ENCODE data around the gene CRIP2. TPM values are rescaled to one million over a fixed set of nuclear protein-coding genes. Genes with fewer than 3 reads are reported as not detected.

The CRIP2 gene
- polyA plus RNA-seq, 1 donor from 2014 or later, result 214 TPM

DNA sequence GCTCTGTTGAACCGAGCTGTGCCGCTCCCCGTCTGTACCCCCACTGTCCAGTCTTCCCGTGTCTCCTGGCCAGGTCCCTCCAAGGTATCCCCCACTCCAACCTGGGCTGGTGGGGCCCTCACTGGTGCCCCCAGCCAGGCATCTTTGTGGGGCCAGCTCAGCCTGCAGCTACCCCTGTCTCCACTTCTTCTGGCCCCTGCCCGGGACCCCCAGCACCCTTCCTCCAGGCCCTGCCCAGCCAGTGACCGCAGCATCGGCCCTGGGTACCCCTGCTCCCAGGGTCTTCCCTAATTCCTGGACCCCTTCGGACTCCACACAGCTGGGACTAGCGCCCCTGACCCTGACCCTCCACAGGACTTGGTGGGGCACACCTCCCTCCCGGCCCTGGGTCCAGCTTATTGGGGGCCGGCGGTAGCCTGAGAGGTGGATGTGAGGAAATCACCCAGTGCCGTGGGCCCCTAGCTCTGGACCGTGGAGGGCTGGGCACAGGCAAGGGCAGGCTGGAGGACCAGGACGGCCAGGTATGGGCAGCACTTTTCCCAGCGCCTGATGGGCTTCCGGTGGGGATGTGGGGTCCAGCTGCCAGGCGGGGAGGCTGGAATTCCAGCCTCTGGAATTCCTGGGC, 8.0 kb downstream of the CRIP2 start:
- Histone ChIP-seq H3K4me2 (ENCODE audit: low read length) (no peak overlapping the region), H2AFZ (ENCODE audit: low read depth, low read length) (no peak overlapping the region), H3F3A (ENCODE audit: insufficient read depth, low read length, poor library complexity, severe bottlenecking) (no peaks in the 10 kb centered on the region), H3K4me3 (ENCODE audit: low read length) (no peak overlapping the region), H3K79me2 (replicated peaks; ENCODE audit: insufficient read depth, low read length) (no peaks in the 10 kb centered on the region), H3K27me3 (ENCODE audit: insufficient read depth, low read depth, low read length) (peaks cover 25% of the 10 kb centered on the region), H3K27ac (ENCODE audit: low read length) (no peak overlapping the region), H3K36me3 (ENCODE audit: insufficient read depth, low read length) (no peaks in the 10 kb centered on the region), H4K20me1 (ENCODE audit: insufficient read depth) (no peaks in the 10 kb centered on the region), H3K9ac (ENCODE audit: low read length) (peak overlapping the region; percentile 13), H3K9me3 (ENCODE audit: low read length) (no peaks in the 10 kb centered on the region), H3K9me2 (ENCODE audit: insufficient read depth, low read length) (no peaks in the 10 kb centered on the region)
- TF ChIP-seq POLR2AphosphoS5 (IDR thresholded peaks at IDR 0.05), result no peak
- TF ChIP-seq RAD21 (conservative IDR thresholded peaks at IDR 0.05), result no peak
- TF ChIP-seq, protein P1, sequence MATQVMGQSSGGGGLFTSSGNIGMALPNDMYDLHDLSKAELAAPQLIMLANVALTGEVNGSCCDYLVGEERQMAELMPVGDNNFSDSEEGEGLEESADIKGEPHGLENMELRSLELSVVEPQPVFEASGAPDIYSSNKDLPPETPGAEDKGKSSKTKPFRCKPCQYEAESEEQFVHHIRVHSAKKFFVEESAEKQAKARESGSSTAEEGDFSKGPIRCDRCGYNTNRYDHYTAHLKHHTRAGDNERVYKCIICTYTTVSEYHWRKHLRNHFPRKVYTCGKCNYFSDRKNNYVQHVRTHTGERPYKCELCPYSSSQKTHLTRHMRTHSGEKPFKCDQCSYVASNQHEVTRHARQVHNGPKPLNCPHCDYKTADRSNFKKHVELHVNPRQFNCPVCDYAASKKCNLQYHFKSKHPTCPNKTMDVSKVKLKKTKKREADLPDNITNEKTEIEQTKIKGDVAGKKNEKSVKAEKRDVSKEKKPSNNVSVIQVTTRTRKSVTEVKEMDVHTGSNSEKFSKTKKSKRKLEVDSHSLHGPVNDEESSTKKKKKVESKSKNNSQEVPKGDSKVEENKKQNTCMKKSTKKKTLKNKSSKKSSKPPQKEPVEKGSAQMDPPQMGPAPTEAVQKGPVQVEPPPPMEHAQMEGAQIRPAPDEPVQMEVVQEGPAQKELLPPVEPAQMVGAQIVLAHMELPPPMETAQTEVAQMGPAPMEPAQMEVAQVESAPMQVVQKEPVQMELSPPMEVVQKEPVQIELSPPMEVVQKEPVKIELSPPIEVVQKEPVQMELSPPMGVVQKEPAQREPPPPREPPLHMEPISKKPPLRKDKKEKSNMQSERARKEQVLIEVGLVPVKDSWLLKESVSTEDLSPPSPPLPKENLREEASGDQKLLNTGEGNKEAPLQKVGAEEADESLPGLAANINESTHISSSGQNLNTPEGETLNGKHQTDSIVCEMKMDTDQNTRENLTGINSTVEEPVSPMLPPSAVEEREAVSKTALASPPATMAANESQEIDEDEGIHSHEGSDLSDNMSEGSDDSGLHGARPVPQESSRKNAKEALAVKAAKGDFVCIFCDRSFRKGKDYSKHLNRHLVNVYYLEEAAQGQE (IDR thresholded peaks at IDR 0.05; ENCODE audit: borderline replicate concordance), result no peak
- no peak for TF ChIP-seq SMC3 (conservative IDR thresholded peaks at IDR 0.05; ENCODE audit: poor library complexity)
- TF ChIP-seq, protein P2, sequence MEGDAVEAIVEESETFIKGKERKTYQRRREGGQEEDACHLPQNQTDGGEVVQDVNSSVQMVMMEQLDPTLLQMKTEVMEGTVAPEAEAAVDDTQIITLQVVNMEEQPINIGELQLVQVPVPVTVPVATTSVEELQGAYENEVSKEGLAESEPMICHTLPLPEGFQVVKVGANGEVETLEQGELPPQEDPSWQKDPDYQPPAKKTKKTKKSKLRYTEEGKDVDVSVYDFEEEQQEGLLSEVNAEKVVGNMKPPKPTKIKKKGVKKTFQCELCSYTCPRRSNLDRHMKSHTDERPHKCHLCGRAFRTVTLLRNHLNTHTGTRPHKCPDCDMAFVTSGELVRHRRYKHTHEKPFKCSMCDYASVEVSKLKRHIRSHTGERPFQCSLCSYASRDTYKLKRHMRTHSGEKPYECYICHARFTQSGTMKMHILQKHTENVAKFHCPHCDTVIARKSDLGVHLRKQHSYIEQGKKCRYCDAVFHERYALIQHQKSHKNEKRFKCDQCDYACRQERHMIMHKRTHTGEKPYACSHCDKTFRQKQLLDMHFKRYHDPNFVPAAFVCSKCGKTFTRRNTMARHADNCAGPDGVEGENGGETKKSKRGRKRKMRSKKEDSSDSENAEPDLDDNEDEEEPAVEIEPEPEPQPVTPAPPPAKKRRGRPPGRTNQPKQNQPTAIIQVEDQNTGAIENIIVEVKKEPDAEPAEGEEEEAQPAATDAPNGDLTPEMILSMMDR (IDR thresholded peaks at IDR 0.05; ENCODE audit: poor library complexity, severe bottlenecking), result no peak
- TF ChIP-seq EZH2 (IDR thresholded peaks at IDR 0.05; ENCODE audit: borderline replicate concordance, insufficient read depth, low read length, poor library complexity, severe bottlenecking), result no peak
- no peak for TF ChIP-seq TAF1 (IDR thresholded peaks at IDR 0.05; ENCODE audit: low read depth)

DNA sequence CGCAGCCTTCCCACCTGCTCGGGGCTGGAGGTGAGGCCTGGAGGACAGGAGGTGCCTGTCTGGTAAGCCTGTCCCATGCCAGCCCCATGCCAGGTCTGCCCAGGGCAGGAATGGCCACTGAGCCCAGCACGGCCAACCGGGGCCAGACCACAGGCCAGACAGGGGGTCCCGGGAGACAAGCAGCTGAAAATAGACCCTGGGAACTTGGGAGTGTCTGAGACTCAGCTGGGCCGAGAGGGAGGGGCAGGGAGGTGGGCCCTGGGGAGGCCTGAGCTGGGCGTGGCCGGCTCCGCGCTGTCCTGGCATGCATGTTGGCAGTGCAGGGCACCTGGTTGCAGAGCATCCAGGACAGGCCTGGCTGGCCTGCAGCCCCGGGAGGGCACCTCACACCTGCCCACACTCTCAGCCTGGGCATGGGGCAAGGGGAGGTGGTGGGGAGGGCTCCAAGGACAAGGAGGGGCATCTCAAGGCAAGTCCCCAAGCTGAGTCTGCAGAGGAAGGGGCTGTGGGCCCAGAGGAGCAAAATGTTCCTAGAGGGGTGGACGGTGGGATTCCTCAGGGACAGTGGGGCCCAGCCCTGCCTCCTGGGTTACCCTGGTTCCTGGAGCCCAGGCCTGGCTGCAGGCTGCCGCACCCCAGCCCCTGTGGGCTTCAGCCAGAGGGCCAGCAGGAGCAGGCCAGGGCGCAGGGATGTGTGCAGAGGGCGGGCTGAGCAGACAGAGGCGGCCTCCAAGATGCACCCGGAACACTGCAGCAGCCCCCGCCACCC, 8.9 kb downstream of the CRIP2 start:
- H3K9ac ChIP-seq (ENCODE audit: low read length), result no peak overlapping the region

More for the DNA sequence above, 8.9 kb downstream of the CRIP2 start:
- H3K4me3 ChIP-seq (ENCODE audit: low read length), result no peak overlapping the region
- no peak overlapping the region for H3K27ac ChIP-seq (ENCODE audit: low read length)
- no peaks in the 10 kb centered on the region for H3K9me3 ChIP-seq (ENCODE audit: low read length)
- no peak for TF ChIP-seq EZH2 (IDR thresholded peaks at IDR 0.05; ENCODE audit: borderline replicate concordance, insufficient read depth, low read length, poor library complexity, severe bottlenecking)
- no peak for TF ChIP-seq MXI1 (conservative IDR thresholded peaks at IDR 0.05; ENCODE audit: poor library complexity, severe bottlenecking)
- TF ChIP-seq, protein P1 (IDR thresholded peaks at IDR 0.05; ENCODE audit: borderline replicate concordance), result no peak
- TF ChIP-seq RAD21 (conservative IDR thresholded peaks at IDR 0.05), result no peak
- no peak for TF ChIP-seq SMC3 (conservative IDR thresholded peaks at IDR 0.05; ENCODE audit: poor library complexity)
- no peak for TF ChIP-seq POLR2AphosphoS5 (IDR thresholded peaks at IDR 0.05)
- TF ChIP-seq, protein P2 (IDR thresholded peaks at IDR 0.05; ENCODE audit: poor library complexity, severe bottlenecking), result no peak
- TF ChIP-seq EP300 (conservative IDR thresholded peaks at IDR 0.05; ENCODE audit: poor library complexity, severe bottlenecking), result no peak
- TF ChIP-seq TAF1 (IDR thresholded peaks at IDR 0.05; ENCODE audit: low read depth), result no peak
- no peaks in the 10 kb centered on the region for H4K20me1 ChIP-seq (ENCODE audit: insufficient read depth)
- H3K27me3 ChIP-seq (ENCODE audit: insufficient read depth, low read depth, low read length), result peaks cover 29% of the 10 kb centered on the region
- no peaks in the 10 kb centered on the region for H3K36me3 ChIP-seq (ENCODE audit: insufficient read depth, low read length)
- no peak overlapping the region for H2AFZ ChIP-seq (ENCODE audit: low read depth, low read length)
- no peaks in the 10 kb centered on the region for H3F3A ChIP-seq (ENCODE audit: insufficient read depth, low read length, poor library complexity, severe bottlenecking)
- no peaks in the 10 kb centered on the region for H3K9me2 ChIP-seq (ENCODE audit: insufficient read depth, low read length)
- no peak overlapping the region for H3K4me2 ChIP-seq (ENCODE audit: low read length)
- H3K79me2 ChIP-seq (replicated peaks; ENCODE audit: insufficient read depth, low read length), result no peaks in the 10 kb centered on the region

Data from neural cell (in vitro differentiated cells).